ENCODE measurements around the gene CELSR2. TPM values are rescaled to one million over a fixed set of nuclear protein-coding genes. Genes with fewer than 3 reads are reported as not detected.
"Not testable (repeated sequence)": the region's sequence is repeated elsewhere in the genome, so short reads cannot be mapped to it uniquely, and the experiment has no call there.

CELSR2 gene
- total RNA-seq, 1 donor: 1.4 TPM

- Histone ChIP-seq H3K27me3 (ENCODE audit: insufficient read depth, low read length) (no peaks in the 10 kb centered on the region), H3K4me1 (ENCODE audit: insufficient read depth, low read length) (peaks cover 37% of the 10 kb centered on the region), H3K4me3 (ENCODE audit: low read length) (peak overlapping the region; percentile 72), H3K9me3 (ENCODE audit: low read depth, low read length) (no peaks in the 10 kb centered on the region)
Measured at GRCh38 chr1:109283748-109284600, 34.6 kb downstream of the CELSR2 start.

GRCh38 chr1:109286762-109287161 lies 37.4 kb downstream of the CELSR2 start:
- peaks cover 37% of the 10 kb centered on the region for H3K4me1 ChIP-seq (ENCODE audit: insufficient read depth, low read length)
- not testable (repeated sequence) for H3K4me3 ChIP-seq (ENCODE audit: low read length)

GRCh38 chr1:109290137-109290536 lies 40.8 kb downstream of the CELSR2 start:
- H3K9me3 ChIP-seq (ENCODE audit: low read depth, low read length): no peaks in the 10 kb centered on the region
- peaks cover 30% of the 10 kb centered on the region for H3K4me1 ChIP-seq (ENCODE audit: insufficient read depth, low read length)
- no peak overlapping the region for H3K4me3 ChIP-seq (ENCODE audit: low read length)
- H3K27me3 ChIP-seq (ENCODE audit: insufficient read depth, low read length): no peaks in the 10 kb centered on the region

More at GRCh38 chr1:109286762-109287161, 37.4 kb downstream of the CELSR2 start:
- not testable (repeated sequence) for H3K27me3 ChIP-seq (ENCODE audit: insufficient read depth, low read length); H3K9me3 ChIP-seq (ENCODE audit: low read depth, low read length)

GRCh38 chr1:109290998-109291397 lies 41.7 kb downstream of the CELSR2 start:
- H3K4me3 ChIP-seq (ENCODE audit: low read length): no peak overlapping the region
- no peaks in the 10 kb centered on the region for H3K9me3 ChIP-seq (ENCODE audit: low read depth, low read length)
- peaks cover 38% of the 10 kb centered on the region for H3K4me1 ChIP-seq (ENCODE audit: insufficient read depth, low read length)
- no peaks in the 10 kb centered on the region for H3K27me3 ChIP-seq (ENCODE audit: insufficient read depth, low read length)

GRCh38 chr1:109292364-109292763 lies 43.0 kb downstream of the CELSR2 start:
- H3K4me3 ChIP-seq (ENCODE audit: low read length): no peak overlapping the region
- peaks cover 38% of the 10 kb centered on the region for H3K4me1 ChIP-seq (ENCODE audit: insufficient read depth, low read length)
- no peaks in the 10 kb centered on the region for H3K9me3 ChIP-seq (ENCODE audit: low read depth, low read length)
- H3K27me3 ChIP-seq (ENCODE audit: insufficient read depth, low read length): no peaks in the 10 kb centered on the region

GRCh38 chr1:109293026-109293425 lies 43.7 kb downstream of the CELSR2 start:
- Histone ChIP-seq H3K9me3 (ENCODE audit: low read depth, low read length) (no peaks in the 10 kb centered on the region), H3K4me3 (ENCODE audit: low read length) (no peak overlapping the region), H3K4me1 (ENCODE audit: insufficient read depth, low read length) (peaks cover 38% of the 10 kb centered on the region), H3K27me3 (ENCODE audit: insufficient read depth, low read length) (no peaks in the 10 kb centered on the region)

GRCh38 chr1:109294481-109294880 lies 45.1 kb downstream of the CELSR2 start:
- H3K4me3 ChIP-seq (ENCODE audit: low read length): no peak overlapping the region

GRCh38 chr1:109295712-109296415 lies 46.5 kb downstream of the CELSR2 start:
- H3K9me3 ChIP-seq (ENCODE audit: low read depth, low read length): no peaks in the 10 kb centered on the region

More at GRCh38 chr1:109294481-109294880, 45.1 kb downstream of the CELSR2 start:
- Histone ChIP-seq H3K9me3 (ENCODE audit: low read depth, low read length) (no peaks in the 10 kb centered on the region), H3K27me3 (ENCODE audit: insufficient read depth, low read length) (no peaks in the 10 kb centered on the region), H3K4me1 (ENCODE audit: insufficient read depth, low read length) (peaks cover 43% of the 10 kb centered on the region)

GRCh38 chr1:109296782-109297181 lies 47.4 kb downstream of the CELSR2 start:
- H3K4me3 ChIP-seq (ENCODE audit: low read length): no peak overlapping the region
- no peaks in the 10 kb centered on the region for H3K9me3 ChIP-seq (ENCODE audit: low read depth, low read length)
- no peaks in the 10 kb centered on the region for H3K27me3 ChIP-seq (ENCODE audit: insufficient read depth, low read length)
- H3K4me1 ChIP-seq (ENCODE audit: insufficient read depth, low read length): peaks cover 34% of the 10 kb centered on the region

More at GRCh38 chr1:109295712-109296415, 46.5 kb downstream of the CELSR2 start:
- Histone ChIP-seq H3K4me1 (ENCODE audit: insufficient read depth, low read length) (peaks cover 43% of the 10 kb centered on the region), H3K4me3 (ENCODE audit: low read length) (no peak overlapping the region), H3K27me3 (ENCODE audit: insufficient read depth, low read length) (no peaks in the 10 kb centered on the region)

- H3K4me1 ChIP-seq (ENCODE audit: insufficient read depth, low read length): peaks cover 31% of the 10 kb centered on the region
- no peak overlapping the region for H3K4me3 ChIP-seq (ENCODE audit: low read length)
- no peaks in the 10 kb centered on the region for H3K9me3 ChIP-seq (ENCODE audit: low read depth, low read length)
- H3K27me3 ChIP-seq (ENCODE audit: insufficient read depth, low read length): no peaks in the 10 kb centered on the region
Measured at GRCh38 chr1:109298666-109299557, 49.6 kb downstream of the CELSR2 start.

- Histone ChIP-seq H3K27me3 (ENCODE audit: insufficient read depth, low read length) (no peaks in the 10 kb centered on the region), H3K4me3 (ENCODE audit: low read length) (no peak overlapping the region), H3K9me3 (ENCODE audit: low read depth, low read length) (no peaks in the 10 kb centered on the region), H3K4me1 (ENCODE audit: insufficient read depth, low read length) (peaks cover 23% of the 10 kb centered on the region)
Measured at GRCh38 chr1:109299558-109300343, 50.4 kb downstream of the CELSR2 start.

GRCh38 chr1:109300650-109301151 lies 51.4 kb downstream of the CELSR2 start:
- Histone ChIP-seq H3K4me1 (ENCODE audit: insufficient read depth, low read length) (peaks cover 13% of the 10 kb centered on the region), H3K9me3 (ENCODE audit: low read depth, low read length) (no peaks in the 10 kb centered on the region), H3K27me3 (ENCODE audit: insufficient read depth, low read length) (no peaks in the 10 kb centered on the region), H3K4me3 (ENCODE audit: low read length) (no peak overlapping the region)

- Histone ChIP-seq H3K4me3 (ENCODE audit: low read length) (no peak overlapping the region), H3K9me3 (ENCODE audit: low read depth, low read length) (no peaks in the 10 kb centered on the region), H3K4me1 (ENCODE audit: insufficient read depth, low read length) (peaks cover 15% of the 10 kb centered on the region), H3K27me3 (ENCODE audit: insufficient read depth, low read length) (no peaks in the 10 kb centered on the region)
Measured at GRCh38 chr1:109301874-109302273, 52.5 kb downstream of the CELSR2 start.
